H1 (cell line): Measurements from ENCODE around the gene ZFP36L1. TPM values are rescaled to one million over a fixed set of nuclear protein-coding genes. Genes with fewer than 3 reads are reported as not detected.

ENCODE experiments used
- BCL11A ChIP-seq, 2 experiments: IDR thresholded peaks; one replicate each; pipeline ENCODE4 v1.6.1; 2011; ENCODE audit warnings: low read depth in 2 of 2, low read length in 2 of 2, mild to moderate bottlenecking in 2 of 2
- CHD1 ChIP-seq: IDR thresholded peaks from 2 replicates; pipeline ENCODE4 v1.6.1; 2012; ENCODE audit warnings: low read depth, low read length, improper control_type of control experiment
- CREB1 ChIP-seq: IDR thresholded peaks from 2 replicates; pipeline ENCODE4 v1.6.1; 2012; ENCODE audit warnings: inconsistent platforms
- CTBP2 ChIP-seq: IDR thresholded peaks from 2 replicates; pipeline ENCODE4 v1.7.0; 2011; ENCODE audit warnings: borderline replicate concordance, mild to moderate bottlenecking, moderate library complexity, mixed read lengths, low read length; ENCODE audit not compliant: insufficient read depth, insufficient read length
- GTF2F1 ChIP-seq: IDR thresholded peaks from 2 replicates; pipeline ENCODE4 v1.6.1; 2012; ENCODE audit warnings: low read depth, low read length, improper control_type of control experiment, borderline replicate concordance
- KDM5A ChIP-seq: fragments of 200-600 bp; IDR thresholded peaks from 2 replicates; pipeline ENCODE4 v1.7.1; 2012; ENCODE audit warnings: mild to moderate bottlenecking, low read length, inconsistent platforms, mixed read lengths
- NANOG ChIP-seq: IDR thresholded peaks from 2 replicates; pipeline ENCODE4 v1.6.1; 2011; ENCODE audit warnings: low read length, low read depth, mild to moderate bottlenecking, inconsistent platforms; ENCODE audit not compliant: insufficient read depth, poor library complexity, severe bottlenecking
- NRF1 ChIP-seq: IDR thresholded peaks from 2 replicates; pipeline ENCODE4 v1.6.1; 2011; ENCODE audit warnings: mild to moderate bottlenecking, low read depth, low read length, improper control_type of control experiment
- PHF8 ChIP-seq: fragments of 200-600 bp; sonication (generic); conservative IDR thresholded peaks from 2 replicates; pipeline ENCODE4 v1.7.1; 2012; ENCODE audit warnings: low read depth, mild to moderate bottlenecking, inconsistent platforms, low read length, moderate library complexity
- RAD21 ChIP-seq, 2 experiments: IDR thresholded peaks in 1 of 2; conservative IDR thresholded peaks in 1 of 2; 2 replicates each; pipeline ENCODE4 v1.6.1; 2011; ENCODE audit warnings: low read depth in 2 of 2, low read length in 2 of 2, improper control_type of control experiment in 1 of 2, inconsistent platforms in 1 of 2, mild to moderate bottlenecking in 1 of 2, moderate library complexity in 1 of 2
- RFX5 ChIP-seq: IDR thresholded peaks from 2 replicates; pipeline ENCODE4 v1.6.1; 2011; ENCODE audit warnings: low read depth, low read length, improper control_type of control experiment, borderline replicate concordance
- RNF2 ChIP-seq: fragments of 200-900, 300-1000 bp; sonication (generic); IDR thresholded peaks from 2 replicates; pipeline ENCODE4 v1.7.1; 2016; ENCODE audit warnings: borderline replicate concordance, low read depth, mild to moderate bottlenecking, antibody characterized with exemption, low read length; ENCODE audit not compliant: poor library complexity, severe bottlenecking; ENCODE audit errors: missing control alignments
- SIN3A ChIP-seq, 2 experiments: IDR thresholded peaks in 1 of 2; conservative IDR thresholded peaks in 1 of 2; 2 replicates each; pipeline ENCODE4 v1.6.1; 2011 to 2012; ENCODE audit warnings: low read length in 2 of 2, improper control_type of control experiment in 1 of 2, low read depth in 1 of 2, mild to moderate bottlenecking in 1 of 2
- SP4 ChIP-seq: IDR thresholded peaks from 2 replicates; pipeline ENCODE4 v1.6.1; 2012; ENCODE audit warnings: low read length, inconsistent platforms
- TAF1 ChIP-seq: IDR thresholded peaks from 2 replicates; pipeline ENCODE4 v1.6.1; 2011; ENCODE audit warnings: mild to moderate bottlenecking, low read depth, low read length
- TBP ChIP-seq: IDR thresholded peaks from 2 replicates; pipeline ENCODE4 v1.6.1; 2011; ENCODE audit warnings: low read depth, low read length, improper control_type of control experiment
- TCF12 ChIP-seq: IDR thresholded peaks from 2 replicates; pipeline ENCODE4 v1.6.1; 2011; ENCODE audit warnings: low read depth, mild to moderate bottlenecking, low read length
- polyA plus RNA-seq, 7 experiments: library from polyadenylated mRNA; depleted of rRNA in 3 of 7; stranded (reverse) in 5 of 7; unstranded in 2 of 7; fragments of >200 nt in 5 of 7; fragments of 200-250 nt in 2 of 7; gene quantifications; 1 replicate in 5 of 7; 2 replicates in 1 of 7; 4 replicates in 1 of 7; pipeline versions ENCODE4 v1.2.1 to v1.2.3, GENCODE V29; 2011 to 2013; ENCODE audit warnings: missing spikeins in 2 of 7, mixed read lengths in 2 of 7
- total RNA-seq: library from RNA; stranded (reverse); fragmentation: NEBNext Ultra II Directional; extraction: Animal tissue kit (Norgen Biotek cat#: 25700); gene quantifications from 2 replicates; pipeline ENCODE4 v1.2.1, GENCODE V29; 2021
- TF ChIP-seq, protein P1 (sequence below): IDR thresholded peaks from 2 replicates; pipeline ENCODE4 v1.6.1; 2012; ENCODE audit warnings: low read length, inconsistent platforms
- TF ChIP-seq, protein P2 (sequence below): IDR thresholded peaks from 2 replicates; pipeline ENCODE4 v1.6.1; 2011; ENCODE audit warnings: low read length, improper control_type of control experiment
- TF ChIP-seq, protein P3 (sequence below): IDR thresholded peaks from 2 replicates; pipeline ENCODE4 v1.6.1; 2012; ENCODE audit warnings: inconsistent platforms

The ZFP36L1 gene
- total and polyA plus RNA-seq, 2 of the 8 experiments (the other 6 are each of a cell fraction or from before 2014, with no cell fraction given) = 80.4 to 132 TPM

DNA sequence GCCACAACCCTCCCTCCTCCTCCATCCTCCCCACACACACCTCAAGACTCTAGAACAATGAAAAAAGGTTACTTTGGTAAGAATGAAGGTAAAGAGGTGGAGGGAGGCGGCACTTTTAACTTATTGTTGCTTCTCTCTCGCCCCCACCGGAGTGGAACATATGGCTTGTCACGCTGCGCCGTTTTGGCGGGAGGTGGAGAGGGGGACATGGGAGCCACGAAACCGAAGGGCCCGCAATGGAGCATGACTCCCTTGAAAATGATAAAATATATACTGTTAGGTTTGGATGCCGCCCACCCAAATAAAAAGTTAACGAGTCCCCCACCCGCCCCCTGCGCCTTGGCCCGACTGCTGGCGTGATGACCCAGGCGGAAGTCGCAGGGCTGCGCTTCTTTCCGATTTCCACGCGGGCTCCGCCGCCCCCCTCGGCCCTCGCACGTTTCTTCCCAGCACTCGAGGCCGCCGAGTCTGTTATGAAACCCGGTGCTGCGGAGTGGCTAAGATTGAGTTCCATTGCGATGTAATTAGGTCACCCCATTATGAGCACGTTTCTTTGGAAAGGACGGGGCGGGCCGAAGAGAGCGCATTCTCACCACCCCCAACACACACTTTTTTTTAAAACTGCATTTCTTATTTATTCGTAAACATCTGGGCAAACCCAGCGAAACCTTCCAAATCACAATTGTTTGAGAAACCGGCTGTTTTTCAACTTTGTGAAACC, 1.4 kb upstream of the ZFP36L1 start (continued):
- 0 out of 2 replicates have a peak, but pooled peaks have one; percentile 31 for TF ChIP-seq PHF8
- TF ChIP-seq RAD21 (IDR thresholded peaks at IDR 0.05 in 1 of 2, conservative IDR thresholded peaks at IDR 0.05 in 1 of 2; ENCODE audit: low read depth in 2 of 2, low read length in 2 of 2) = no peak
- TF ChIP-seq NANOG = no peak
- no peak for TF ChIP-seq RNF2
- TF ChIP-seq SIN3A (conservative IDR thresholded peaks at IDR 0.05 in 1 of 2, IDR thresholded peaks at IDR 0.05 in 1 of 2; ENCODE audit: low read depth in 1 of 2, low read length in 2 of 2) = no peak
- no peak for TF ChIP-seq BCL11A (IDR thresholded peaks at IDR 0.05; ENCODE audit: low read depth in 2 of 2, low read length in 2 of 2)
- TF ChIP-seq, protein P1, sequence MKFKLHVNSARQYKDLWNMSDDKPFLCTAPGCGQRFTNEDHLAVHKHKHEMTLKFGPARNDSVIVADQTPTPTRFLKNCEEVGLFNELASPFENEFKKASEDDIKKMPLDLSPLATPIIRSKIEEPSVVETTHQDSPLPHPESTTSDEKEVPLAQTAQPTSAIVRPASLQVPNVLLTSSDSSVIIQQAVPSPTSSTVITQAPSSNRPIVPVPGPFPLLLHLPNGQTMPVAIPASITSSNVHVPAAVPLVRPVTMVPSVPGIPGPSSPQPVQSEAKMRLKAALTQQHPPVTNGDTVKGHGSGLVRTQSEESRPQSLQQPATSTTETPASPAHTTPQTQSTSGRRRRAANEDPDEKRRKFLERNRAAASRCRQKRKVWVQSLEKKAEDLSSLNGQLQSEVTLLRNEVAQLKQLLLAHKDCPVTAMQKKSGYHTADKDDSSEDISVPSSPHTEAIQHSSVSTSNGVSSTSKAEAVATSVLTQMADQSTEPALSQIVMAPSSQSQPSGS = peak; percentile 74; the same call in 1 of the 2 replicates
- no peak for TF ChIP-seq CTBP2
- TF ChIP-seq KDM5A = no peak
- TF ChIP-seq SP4 = no peak
- no peak for TF ChIP-seq TCF12
- no peak; the same call in 1 of the 2 replicates for TF ChIP-seq CREB1
- TF ChIP-seq, protein P2, sequence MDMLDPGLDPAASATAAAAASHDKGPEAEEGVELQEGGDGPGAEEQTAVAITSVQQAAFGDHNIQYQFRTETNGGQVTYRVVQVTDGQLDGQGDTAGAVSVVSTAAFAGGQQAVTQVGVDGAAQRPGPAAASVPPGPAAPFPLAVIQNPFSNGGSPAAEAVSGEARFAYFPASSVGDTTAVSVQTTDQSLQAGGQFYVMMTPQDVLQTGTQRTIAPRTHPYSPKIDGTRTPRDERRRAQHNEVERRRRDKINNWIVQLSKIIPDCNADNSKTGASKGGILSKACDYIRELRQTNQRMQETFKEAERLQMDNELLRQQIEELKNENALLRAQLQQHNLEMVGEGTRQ = no peak
- TF ChIP-seq NRF1 = no peak
- TF ChIP-seq RFX5 = no peak
- TF ChIP-seq TAF1 = peak; percentile 65
- no peak for TF ChIP-seq GTF2F1
- TF ChIP-seq, protein P3, sequence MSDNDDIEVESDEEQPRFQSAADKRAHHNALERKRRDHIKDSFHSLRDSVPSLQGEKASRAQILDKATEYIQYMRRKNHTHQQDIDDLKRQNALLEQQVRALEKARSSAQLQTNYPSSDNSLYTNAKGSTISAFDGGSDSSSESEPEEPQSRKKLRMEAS = no peak
- TF ChIP-seq TBP = peak; percentile 15; the same call in 1 of the 2 replicates
- TF ChIP-seq CHD1 = peak; percentile 75; the same call in 1 of the 2 replicates
